C4-2B (cell line): ENCODE measurements around the gene GIMAP1.

Experiments
- CTCF ChIP-seq: fragments of 450-650 bp; conservative IDR thresholded peaks from 2 replicates; pipeline ENCODE4 v1.5.1; 2017; ENCODE audit warnings: mild to moderate bottlenecking
- ZFX ChIP-seq: fragments of 450-650 bp; IDR thresholded peaks from 2 replicates; pipeline ENCODE4 v1.6.1; 2017

- TF ChIP-seq CTCF (no peak), ZFX (no peak)
Measured at GRCh38 chr7:150740053-150740452, 23.6 kb downstream of the GIMAP1 start.
